DND-41 (cell line): ENCODE data around the gene G6PD.
"Not testable (repeated sequence)": the region's sequence is repeated elsewhere in the genome, so short reads cannot be mapped to it uniquely, and the experiment has no call there.

Source experiments
- CTCF ChIP-seq: IDR thresholded peaks from 2 replicates; pipeline ENCODE4 v1.5.1; 2012; ENCODE audit warnings: borderline replicate concordance, low read length, moderate library complexity, mild to moderate bottlenecking; ENCODE audit not compliant: poor library complexity, severe bottlenecking; ENCODE audit errors: extremely low read depth
- EZH2 ChIP-seq: IDR thresholded peaks from 3 replicates; pipeline ENCODE4 v1.6.1; 2012; ENCODE audit warnings: borderline replicate concordance, low read depth, mild to moderate bottlenecking, moderate library complexity, low read length, inconsistent platforms; ENCODE audit not compliant: severe bottlenecking

GRCh38 chrX:154558896-154559295 is 12.2 kb upstream of the G6PD start:
- not testable (repeated sequence) for TF ChIP-seq CTCF, EZH2
